Measurements from ENCODE around the gene TNIK. TPM values are rescaled to one million over a fixed set of nuclear protein-coding genes. Genes with fewer than 3 reads are reported as not detected.

TNIK gene
- total and polyA plus RNA-seq, 2 of the 4 experiments (the other 2 are of a cell fraction), result 3.4 to 6.3 TPM

DNA sequence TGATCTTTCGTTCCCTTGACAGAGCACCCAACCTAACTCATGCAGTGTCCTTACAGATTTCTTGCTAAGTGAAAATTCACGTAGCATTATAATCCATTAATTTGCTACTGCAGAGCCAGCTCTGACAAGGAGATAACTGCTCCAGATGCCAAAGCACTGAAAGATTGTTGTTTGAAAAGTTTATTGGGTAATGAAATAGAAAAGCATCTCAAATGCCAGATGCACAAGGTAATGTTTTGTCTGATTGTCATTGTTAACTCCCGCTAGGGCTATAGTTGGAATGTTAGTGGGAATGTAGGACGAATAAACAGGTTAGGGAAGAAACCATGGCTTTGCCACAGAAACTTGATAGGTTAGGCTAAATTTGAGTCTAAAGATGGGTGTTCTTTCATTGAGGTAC, 413.4 kb downstream of the TNIK start:
- WGBS, 2 experiments (ENCODE audit: extremely low coverage in 2 of 2, insufficient read length in 1 of 2), result no CpG with 5 or more reads among the region's 4 CpGs
- TF ChIP-seq RCOR1 (IDR thresholded peaks at IDR 0.05; ENCODE audit: insufficient replicate concordance, low read length), result no peak
- no peak for TF ChIP-seq SMC3 (IDR thresholded peaks at IDR 0.05; ENCODE audit: low read depth, low read length)
- TF ChIP-seq CEBPB (IDR thresholded peaks at IDR 0.05; ENCODE audit: low read depth, low read length), result no peak
- no peak for TF ChIP-seq MAZ (IDR thresholded peaks at IDR 0.05; ENCODE audit: borderline replicate concordance, low read depth, low read length)
- TF ChIP-seq CHD1 (IDR thresholded peaks at IDR 0.05; ENCODE audit: low read depth, low read length), result no peak
- no peak for TF ChIP-seq BHLHE40 (IDR thresholded peaks at IDR 0.05; ENCODE audit: low read depth, low read length)
- TF ChIP-seq RFX5 (IDR thresholded peaks at IDR 0.05; ENCODE audit: low read depth, low read length), result no peak
- TF ChIP-seq MXI1 (IDR thresholded peaks at IDR 0.05; ENCODE audit: borderline replicate concordance, low read depth, low read length), result no peak
- TF ChIP-seq POLR2A (IDR thresholded peaks at IDR 0.05; ENCODE audit: low read depth, low read length), result no peak
- no peak for TF ChIP-seq RAD21 (IDR thresholded peaks at IDR 0.05; ENCODE audit: low read length)
- Histone ChIP-seq H2AK9ac (replicated peaks; ENCODE audit: low read depth, low read length, poor library complexity) (no peak overlapping the region), H4K8ac (ENCODE audit: low read depth in 2 of 2, low read length in 2 of 2) (no peak overlapping the region), H3K79me1 (ENCODE audit: low read depth in 1 of 2, low read length in 2 of 2) (no peaks in the 10 kb centered on the region), H3K27ac (ENCODE audit: insufficient read depth, low read length) (no peak overlapping the region), H3K23ac (ENCODE audit: low read depth, low read length) (no peak overlapping the region), H3K4ac (ENCODE audit: low read depth, low read length) (no peak overlapping the region), H3K9me1 (ENCODE audit: insufficient read depth, low read length) (no peaks in the 10 kb centered on the region), H3K56ac (ENCODE audit: extremely low read depth, insufficient read depth, low read length) (no peak overlapping the region), H3K18ac (ENCODE audit: low read depth, low read length) (no peak overlapping the region), H2BK15ac (ENCODE audit: low read depth, low read length) (no peak overlapping the region), H4K20me1 (ENCODE audit: insufficient read depth, low read length) (no peaks in the 10 kb centered on the region), H3K4me3 (ENCODE audit: insufficient read depth, low read depth, low read length) (no peak overlapping the region), H4K91ac (ENCODE audit: insufficient read depth, low read depth, low read length) (no peak overlapping the region), H4K5ac (ENCODE audit: low read depth, low read length) (no peak overlapping the region), H2BK5ac (ENCODE audit: low read depth, low read length, poor library complexity, severe bottlenecking) (no peak overlapping the region), H3K9me3 (ENCODE audit: control insufficient read depth, insufficient read depth, low read length) (no peaks in the 10 kb centered on the region), H3K36me3 (ENCODE audit: control insufficient read depth, insufficient read depth, low read length) (no peaks in the 10 kb centered on the region), H2BK120ac (ENCODE audit: low read depth, low read length) (no peak overlapping the region), H3K27me3 (ENCODE audit: control insufficient read depth, insufficient read depth, low read length) (no peaks in the 10 kb centered on the region), H2AFZ (replicated peaks; ENCODE audit: low read length, poor library complexity) (no peak overlapping the region), H3K14ac (replicated peaks; ENCODE audit: low read depth, low read length) (no peak overlapping the region), H2BK20ac (ENCODE audit: low read depth, low read length) (no peak overlapping the region), H3K4me2 (ENCODE audit: low read depth, low read length) (no peak overlapping the region), H2AK5ac (ENCODE audit: low read depth, low read length) (no peak overlapping the region), H3K4me1 (ENCODE audit: control insufficient read depth, insufficient read depth, low read length) (peaks cover 3% of the 10 kb centered on the region; the same call in 1 of the 2 replicates), H3K9ac (ENCODE audit: low read depth, low read length) (no peak overlapping the region)
- BruUV-seq (replicated peaks), result no TSS peak
- ChIA-PET POLR2A (ENCODE audit: unreplicated experiment) (interaction anchor here (0.5 kb wide), 1 partner anchor 43 kb away, joined by 9 read pairs; no protein-coding TSS in a partner anchor), CTCF (no interaction called here)
- DNase-seq (no peak), ATAC-seq (ENCODE audit: low read depth) (no peak)
- dilution Hi-C loops (cut with HindIII; ENCODE audit: low sequenced_read_pairs, unreplicated experiment) (no loop called here), intact Hi-C loops (cut with micrococcal nuclease) (loop anchor here (5.0 kb wide), 1 partner anchor 416 kb away; the partner anchor contains the start of gene TNIK), in situ Hi-C loops (cut with MboI; ENCODE audit: low sequenced_read_pairs) (loop anchor here (5.0 to 10.0 kb wide), 2 partner anchors 84 to 518 kb away; no protein-coding TSS in a partner anchor)

Measured in IMR-90 (cell line).